SK-N-SH treated with all-trans-retinoic acid at 6 μM for 48 hours (cell line): Measurements from ENCODE around the gene ISYNA1.

Experiments
- CSRNP3 ChIP-seq: fragments of 250-450 bp; sonication (Bioruptor Pico); IDR thresholded peaks from 2 replicates; pipeline ENCODE4 v1.5.1; 2021; ENCODE audit warnings: mild to moderate bottlenecking, moderate library complexity
- RARB ChIP-seq: fragments of 250-450 bp; sonication (Bioruptor Pico); IDR thresholded peaks from 2 replicates; pipeline ENCODE4 v1.8.0; 2021; ENCODE audit warnings: mild to moderate bottlenecking, moderate library complexity
- ZFP3 ChIP-seq: fragments of 250-450 bp; sonication (Bioruptor Pico); IDR thresholded peaks from 2 replicates; pipeline ENCODE4 v1.5.0; 2020; ENCODE audit warnings: mild to moderate bottlenecking, moderate library complexity

GRCh38 chr19:18427080-18427742 is 10.7 kb downstream of the ISYNA1 start:
- TF ChIP-seq RARB (CRISPR knock-in tag) (no peak), ZFP3 (CRISPR knock-in tag) (no peak), CSRNP3 (CRISPR knock-in tag) (no peak)
